Measurements from ENCODE around the gene TNFRSF19. TPM values are rescaled to one million over a fixed set of nuclear protein-coding genes. Genes with fewer than 3 reads are reported as not detected.

The TNFRSF19 gene
- total and polyA plus RNA-seq, 2 experiments from 2014 or later = 19.8 to 25.3 TPM

DNA sequence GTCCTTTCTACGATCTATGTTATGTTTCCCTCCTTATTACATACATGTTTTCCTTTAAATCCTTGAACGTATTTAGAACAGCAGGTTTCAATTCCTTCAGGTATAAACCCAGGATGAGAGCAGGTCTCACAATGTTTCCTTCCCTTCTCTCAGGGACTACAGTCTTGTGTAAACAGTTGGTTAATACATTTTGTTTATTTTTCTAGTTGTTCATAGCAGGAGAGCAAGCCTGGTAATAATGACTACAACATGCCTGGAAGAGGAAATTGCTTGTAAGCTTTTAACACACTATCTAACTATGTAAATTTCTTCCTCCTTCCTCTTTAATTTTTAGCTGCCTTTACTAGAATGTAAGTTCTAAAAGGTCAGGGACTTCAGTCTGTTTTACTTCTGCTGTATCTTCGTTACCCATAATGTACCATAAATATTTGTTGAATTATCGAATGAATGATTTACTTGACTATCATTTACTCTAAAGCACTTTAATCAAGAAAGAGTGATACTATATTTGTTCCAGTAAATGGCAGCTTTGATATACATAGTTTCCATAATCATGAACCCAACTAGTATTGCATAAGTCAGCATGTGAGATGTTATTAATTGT is 28.9 kb upstream of the TNFRSF19 start:
- Histone ChIP-seq H2AFZ (no peak overlapping the region), H3K27me3 (no peaks in the 10 kb centered on the region), H3K36me3 (replicated peaks; ENCODE audit: insufficient read depth, low read depth) (no peaks in the 10 kb centered on the region), H3K79me2 (no peaks in the 10 kb centered on the region), H3K27ac (peak overlapping the region; percentile 55), H3K9me3 (ENCODE audit: low read depth) (no peaks in the 10 kb centered on the region), H3K4me2 (peak overlapping the region; percentile 16), H3K4me3 (no peak overlapping the region), H3K4me1 (ENCODE audit: insufficient read depth) (no peaks in the 10 kb centered on the region), H3K9me2 (replicated peaks; ENCODE audit: insufficient read depth) (no peaks in the 10 kb centered on the region), H4K20me1 (ENCODE audit: insufficient read depth, poor library complexity, severe bottlenecking) (no peaks in the 10 kb centered on the region)
- WGBS (ENCODE audit: low lambda C conversion rate, missing lambda C conversion rate) = 79% methylated on average over 4 of the region's 4 CpGs
- TF ChIP-seq, protein P1, sequence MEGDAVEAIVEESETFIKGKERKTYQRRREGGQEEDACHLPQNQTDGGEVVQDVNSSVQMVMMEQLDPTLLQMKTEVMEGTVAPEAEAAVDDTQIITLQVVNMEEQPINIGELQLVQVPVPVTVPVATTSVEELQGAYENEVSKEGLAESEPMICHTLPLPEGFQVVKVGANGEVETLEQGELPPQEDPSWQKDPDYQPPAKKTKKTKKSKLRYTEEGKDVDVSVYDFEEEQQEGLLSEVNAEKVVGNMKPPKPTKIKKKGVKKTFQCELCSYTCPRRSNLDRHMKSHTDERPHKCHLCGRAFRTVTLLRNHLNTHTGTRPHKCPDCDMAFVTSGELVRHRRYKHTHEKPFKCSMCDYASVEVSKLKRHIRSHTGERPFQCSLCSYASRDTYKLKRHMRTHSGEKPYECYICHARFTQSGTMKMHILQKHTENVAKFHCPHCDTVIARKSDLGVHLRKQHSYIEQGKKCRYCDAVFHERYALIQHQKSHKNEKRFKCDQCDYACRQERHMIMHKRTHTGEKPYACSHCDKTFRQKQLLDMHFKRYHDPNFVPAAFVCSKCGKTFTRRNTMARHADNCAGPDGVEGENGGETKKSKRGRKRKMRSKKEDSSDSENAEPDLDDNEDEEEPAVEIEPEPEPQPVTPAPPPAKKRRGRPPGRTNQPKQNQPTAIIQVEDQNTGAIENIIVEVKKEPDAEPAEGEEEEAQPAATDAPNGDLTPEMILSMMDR (IDR thresholded peaks at IDR 0.05; ENCODE audit: poor library complexity) = no peak
- no peak for TF ChIP-seq EZH2 (IDR thresholded peaks at IDR 0.05; ENCODE audit: borderline replicate concordance)
- no peak for TF ChIP-seq EZH2phosphoT487 (IDR thresholded peaks at IDR 0.05; ENCODE audit: low read depth, severe bottlenecking, unreplicated experiment)
- peak; percentile 20 for DNase-seq (ENCODE audit: low spot score)

DNA sequence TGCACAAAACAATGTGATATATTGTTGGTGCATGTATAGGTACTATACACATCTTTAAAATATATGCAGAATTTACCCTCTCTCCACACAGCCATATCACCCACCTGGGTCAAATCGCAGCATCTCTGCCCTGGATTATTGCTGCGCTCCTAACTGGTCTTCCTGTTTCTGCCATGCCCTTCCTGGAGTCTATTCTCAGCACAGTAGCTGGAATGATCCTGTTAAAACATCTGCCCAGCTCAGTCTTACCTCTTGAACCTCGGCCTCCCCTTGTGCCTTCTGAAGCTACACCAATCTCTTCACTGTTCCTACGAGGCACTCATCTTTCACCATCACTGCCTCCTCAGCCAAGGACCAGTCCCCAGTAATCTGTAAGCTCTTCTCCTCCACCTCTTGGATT is 25.5 kb upstream of the TNFRSF19 start:
- TF ChIP-seq EZH2phosphoT487 (IDR thresholded peaks at IDR 0.05; ENCODE audit: low read depth, severe bottlenecking, unreplicated experiment) (no peak), EZH2 (IDR thresholded peaks at IDR 0.05; ENCODE audit: borderline replicate concordance) (no peak)
- TF ChIP-seq, protein P1 (IDR thresholded peaks at IDR 0.05; ENCODE audit: poor library complexity) = no peak
- Histone ChIP-seq H3K4me3 (no peak overlapping the region), H2AFZ (no peak overlapping the region), H3K4me2 (no peak overlapping the region), H3K79me2 (no peaks in the 10 kb centered on the region), H3K9me3 (ENCODE audit: low read depth) (no peaks in the 10 kb centered on the region), H4K20me1 (ENCODE audit: insufficient read depth, poor library complexity, severe bottlenecking) (no peaks in the 10 kb centered on the region), H3K4me1 (ENCODE audit: insufficient read depth) (no peaks in the 10 kb centered on the region), H3K27ac (no peak overlapping the region), H3K36me3 (replicated peaks; ENCODE audit: insufficient read depth, low read depth) (no peaks in the 10 kb centered on the region), H3K9me2 (replicated peaks; ENCODE audit: insufficient read depth) (no peaks in the 10 kb centered on the region), H3K27me3 (no peaks in the 10 kb centered on the region)
- DNase-seq (ENCODE audit: low spot score) = no peak
- 88% methylated on average over 4 of the region's 4 CpGs for WGBS (ENCODE audit: low lambda C conversion rate, missing lambda C conversion rate)

DNA sequence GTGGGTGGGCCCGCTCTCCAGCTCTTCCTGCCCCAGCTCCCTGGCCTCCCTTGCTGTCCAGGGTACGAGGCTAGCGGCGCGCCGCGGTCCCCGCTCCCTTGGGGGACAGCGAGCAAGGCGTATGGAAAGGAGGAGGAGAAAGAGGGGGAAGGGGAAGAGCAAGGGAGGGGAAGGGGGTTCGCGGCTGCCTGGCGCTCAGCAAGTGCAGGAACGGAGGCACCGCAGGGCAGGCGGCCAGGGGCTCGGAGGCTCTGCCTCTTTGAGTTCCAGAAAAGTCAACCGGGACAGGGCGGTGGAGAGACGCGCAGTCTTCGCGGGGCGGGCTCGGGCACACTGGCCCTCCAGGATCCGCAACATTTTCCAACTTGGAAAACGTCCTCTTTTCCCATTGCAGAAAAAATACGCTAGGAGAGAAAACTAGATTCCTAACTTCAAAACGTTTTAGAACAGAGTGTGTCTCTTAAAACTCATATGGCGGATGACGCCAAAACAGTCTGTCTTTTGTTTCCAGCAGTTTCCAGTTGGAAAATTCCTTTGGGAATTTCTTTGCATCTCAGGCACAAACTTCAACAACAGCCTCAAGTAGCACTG is 23.1 kb upstream of the TNFRSF19 start:
- no peaks in the 10 kb centered on the region for H3K4me1 ChIP-seq (ENCODE audit: insufficient read depth)
- no peaks in the 10 kb centered on the region for H3K79me2 ChIP-seq
- no peak overlapping the region for H3K27ac ChIP-seq
- no peaks in the 10 kb centered on the region for H3K36me3 ChIP-seq (replicated peaks; ENCODE audit: insufficient read depth, low read depth)
- peak; percentile 30 for DNase-seq (ENCODE audit: low spot score)
- H3K4me3 ChIP-seq = peak overlapping the region; percentile 17
- no peaks in the 10 kb centered on the region for H3K27me3 ChIP-seq
- no peaks in the 10 kb centered on the region for H3K9me2 ChIP-seq (replicated peaks; ENCODE audit: insufficient read depth)
- no peak for TF ChIP-seq EZH2phosphoT487 (IDR thresholded peaks at IDR 0.05; ENCODE audit: low read depth, severe bottlenecking, unreplicated experiment)
- no peak for TF ChIP-seq EZH2 (IDR thresholded peaks at IDR 0.05; ENCODE audit: borderline replicate concordance)
- TF ChIP-seq, protein P1 (IDR thresholded peaks at IDR 0.05; ENCODE audit: poor library complexity) = no peak
- H4K20me1 ChIP-seq (ENCODE audit: insufficient read depth, poor library complexity, severe bottlenecking) = no peaks in the 10 kb centered on the region
- 20% methylated on average over 24 of the region's 31 CpGs for WGBS (ENCODE audit: low lambda C conversion rate, missing lambda C conversion rate)
- H3K9me3 ChIP-seq (ENCODE audit: low read depth) = no peaks in the 10 kb centered on the region
- H3K4me2 ChIP-seq = peak overlapping the region; percentile 70
- H2AFZ ChIP-seq = peak overlapping the region; percentile 69
